GM13976 (cell line): ENCODE results near the gene ACCSL.

Experiments used
- DNase-seq: peaks from one replicate; pipeline ENCODE4 v3.0.0; 2012; ENCODE audit warnings: low spot score
- CTCF ChIP-seq: IDR thresholded peaks from 2 replicates; pipeline ENCODE4 v1.5.1; 2012; ENCODE audit warnings: borderline replicate concordance, mild to moderate bottlenecking; ENCODE audit not compliant: insufficient read depth; ENCODE audit errors: extremely low read depth, missing control alignments, control extremely low read depth
- in situ Hi-C: fragments of 300-500 bp; cut with MboI; formaldehyde crosslinking; loops from one replicate; pipeline ENCODE4 v1.12.0; 2022; ENCODE audit warnings: low sequenced_read_pairs, mixed read lengths, inconsistent platforms; ENCODE audit not compliant: unreplicated experiment

ACCSL gene

GRCh38 chr11:44005063-44005701 is 42.6 kb upstream of the ACCSL start:
- in situ Hi-C loops: no loop called here
- no peak for DNase-seq
- no peak for TF ChIP-seq CTCF

GRCh38 chr11:44005956-44006355 is 41.8 kb upstream of the ACCSL start:
- in situ Hi-C loops: no loop called here

GRCh38 chr11:44006917-44007361 is 40.8 kb upstream of the ACCSL start:
- DNase-seq: no peak
- TF ChIP-seq CTCF: no peak
- in situ Hi-C loops: no loop called here

More at GRCh38 chr11:44005956-44006355, 41.8 kb upstream of the ACCSL start:
- DNase-seq: no peak
- TF ChIP-seq CTCF: no peak

GRCh38 chr11:44007481-44008087 is 40.2 kb upstream of the ACCSL start:
- no peak for TF ChIP-seq CTCF
- in situ Hi-C loops: no loop called here
- DNase-seq: no peak

- in situ Hi-C loops: no loop called here
- DNase-seq: no peak
- TF ChIP-seq CTCF: no peak
Observed at GRCh38 chr11:44008088-44008501, 39.7 kb upstream of the ACCSL start.

- no peak for DNase-seq
- in situ Hi-C loops: no loop called here
- TF ChIP-seq CTCF: no peak
Observed at GRCh38 chr11:44008698-44009097, 39.1 kb upstream of the ACCSL start.
